HG02763 (cell line): Measurements from ENCODE around the gene TICAM1.
"Not testable (repeated sequence)": the region's sequence is repeated elsewhere in the genome, so short reads cannot be mapped to it uniquely, and the experiment has no call there.

Experiments
- ATAC-seq: cut with Tn5 transposase; IDR thresholded peaks from one replicate; pipeline ENCODE4 v1.9.1; 2021; ENCODE audit warnings: mild to moderate bottlenecking, moderate library complexity; ENCODE audit not compliant: unreplicated experiment

TICAM1 gene

DNA sequence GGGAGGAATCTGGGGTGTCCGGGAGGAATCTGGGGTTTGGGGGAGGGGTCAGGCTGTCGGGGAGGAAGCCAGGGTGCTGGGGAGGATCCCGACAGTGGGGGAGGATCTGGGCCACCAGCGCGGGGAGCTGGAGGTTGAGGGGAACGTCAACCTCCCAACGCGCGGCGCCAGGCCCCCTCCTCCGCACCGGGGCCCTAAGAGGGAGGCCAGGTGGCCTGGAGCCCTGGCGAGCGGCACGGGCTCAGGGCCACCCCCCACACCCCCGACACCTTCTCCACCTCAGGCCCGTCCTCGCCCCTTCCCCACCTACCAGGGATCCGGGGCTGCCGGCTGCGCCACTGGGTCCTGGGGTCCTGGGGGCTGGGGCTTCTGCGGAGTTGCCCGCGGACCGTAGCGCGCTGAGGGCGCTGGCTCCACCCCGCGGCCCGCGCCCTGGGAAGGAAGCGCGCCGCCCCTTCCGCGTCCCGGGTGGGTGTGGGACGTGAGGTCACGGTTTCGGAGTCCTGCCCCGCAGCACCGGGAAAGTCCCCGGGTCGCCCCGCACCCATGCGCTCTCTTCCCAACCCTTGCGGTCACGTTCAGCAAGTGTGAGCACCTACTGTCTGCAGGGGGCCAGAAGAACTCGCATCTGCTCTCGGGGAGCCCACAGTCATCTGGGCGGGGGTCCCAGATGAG is at the start of gene TICAM1:
Gene TICAM1, minus strand, starts transcription at position 409 of the 675 bp plus-strand sequence. CDS start 13,335 bp downstream, outside the sequence.
- peak; percentile 68 for ATAC-seq

DNA sequence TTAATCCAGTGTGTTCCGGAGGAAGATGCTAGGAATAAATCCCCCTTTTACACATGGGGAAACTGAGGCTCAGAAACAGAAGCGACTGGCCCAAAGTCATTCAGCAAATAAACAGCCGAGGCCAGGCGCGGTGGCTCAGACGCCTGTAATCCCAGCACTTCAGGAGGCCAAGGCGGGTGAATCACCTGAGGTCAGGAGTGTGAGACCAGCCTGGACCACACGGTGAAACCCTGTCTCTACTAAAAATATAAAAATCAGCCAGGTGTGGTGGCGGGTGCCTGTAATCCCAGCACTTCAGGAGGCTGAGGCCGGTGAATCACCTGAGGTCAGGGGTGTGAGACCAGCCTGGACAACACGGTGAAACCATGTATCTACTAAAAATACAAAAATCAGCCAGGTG is 47.5 kb upstream of the TICAM1 start:
- ATAC-seq = no peak

DNA sequence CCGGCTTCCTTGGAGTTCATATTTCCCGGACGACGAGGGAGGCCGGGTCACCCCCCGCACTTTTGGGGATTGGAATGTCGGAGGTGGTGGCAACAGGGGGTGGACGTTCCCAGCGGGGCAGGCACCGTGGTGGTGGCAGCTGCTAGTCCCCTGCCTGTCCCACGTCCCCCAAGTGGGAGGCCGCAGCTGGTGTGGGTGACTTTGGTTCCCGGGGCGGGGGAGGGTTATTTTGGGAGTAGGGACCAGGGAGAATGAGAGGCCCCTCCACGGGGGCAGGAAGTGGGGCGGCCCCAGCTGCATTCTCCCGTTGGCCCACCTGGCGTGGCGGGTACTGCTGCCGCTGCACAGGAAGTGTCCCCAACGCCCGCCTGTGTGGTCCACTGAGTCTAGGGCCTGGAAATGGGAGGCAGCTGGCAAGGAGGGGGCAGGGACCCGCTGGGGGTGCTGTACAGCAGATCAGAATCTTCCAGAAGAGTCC is 47.0 kb upstream of the TICAM1 start:
- ATAC-seq = no peak

DNA sequence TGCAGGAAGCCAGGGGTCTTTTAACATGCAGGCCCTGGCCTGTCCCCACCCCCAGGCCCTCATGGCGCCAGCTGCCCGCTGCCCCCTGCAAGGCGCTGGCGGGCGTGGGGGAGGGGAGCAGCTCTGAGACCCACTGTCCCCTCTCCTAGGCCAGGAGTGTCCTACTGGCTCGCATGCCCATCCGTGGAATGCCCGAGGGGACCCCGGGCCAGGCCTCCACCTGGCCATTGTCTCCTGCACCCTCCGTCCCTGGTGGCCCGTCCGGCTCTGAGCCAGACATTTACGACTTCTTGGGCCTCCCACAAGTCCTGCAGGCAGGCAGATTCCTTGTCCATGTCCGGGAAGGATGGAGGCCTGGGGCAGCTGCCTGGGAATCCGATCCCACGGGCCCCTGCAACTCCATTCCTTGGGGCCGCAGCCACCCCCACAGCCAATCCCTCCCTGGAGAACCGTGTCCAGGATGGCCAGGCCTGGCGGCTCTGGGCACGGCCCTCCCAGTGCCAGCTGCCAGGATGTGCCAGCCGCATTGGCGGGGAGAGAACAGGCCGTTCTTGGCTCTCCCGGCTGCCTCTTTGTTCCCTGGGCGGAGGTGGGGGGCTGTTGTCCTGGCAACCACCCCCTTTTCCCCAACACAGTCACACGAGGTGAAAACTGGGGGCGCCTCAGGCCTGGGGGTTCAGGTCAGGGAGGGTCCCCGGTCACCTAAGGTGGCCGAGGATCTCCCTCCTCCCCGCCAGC is 46.4 kb upstream of the TICAM1 start:
- no peak for ATAC-seq

DNA sequence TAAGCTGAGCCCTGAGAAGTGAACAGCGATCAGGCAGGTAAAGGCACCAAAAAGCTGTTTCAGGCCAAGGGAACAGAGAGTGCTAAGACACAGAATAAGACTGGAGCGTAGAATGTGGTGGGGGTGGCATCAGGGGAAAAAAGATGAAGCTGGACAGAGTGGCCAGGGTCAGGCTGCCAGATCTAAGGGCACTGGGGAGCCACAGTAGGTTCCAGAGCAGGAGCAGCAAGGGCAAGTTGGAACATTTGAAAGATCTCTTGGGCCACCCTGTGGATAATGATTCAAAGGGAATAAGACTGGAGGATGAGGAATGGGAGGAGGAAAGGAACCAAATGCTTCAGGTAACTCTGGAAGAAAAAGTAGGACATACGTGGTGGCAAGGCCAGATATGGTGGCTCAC is 42.4 kb upstream of the TICAM1 start:
- no peak for ATAC-seq

DNA sequence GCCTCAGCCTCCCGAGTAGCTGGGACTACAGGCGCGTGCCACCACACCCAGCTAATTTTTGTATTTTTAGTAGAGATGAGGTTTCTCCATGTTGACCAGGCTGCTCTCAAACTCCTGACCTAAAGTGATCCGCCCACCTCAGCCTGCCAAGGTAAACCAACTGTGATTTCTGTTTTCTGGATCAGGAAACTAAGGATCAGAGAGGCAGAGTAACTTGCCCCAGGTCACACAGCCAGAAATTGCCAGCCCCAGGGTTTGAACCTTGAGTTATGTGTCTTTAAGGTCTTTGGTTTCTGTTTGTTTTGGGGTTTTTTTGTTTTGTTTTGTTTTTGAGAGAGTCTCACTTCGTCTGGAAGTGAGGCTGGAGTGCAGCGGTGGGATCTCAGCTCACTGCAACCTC is 40.2 kb upstream of the TICAM1 start:
- ATAC-seq = no peak

DNA sequence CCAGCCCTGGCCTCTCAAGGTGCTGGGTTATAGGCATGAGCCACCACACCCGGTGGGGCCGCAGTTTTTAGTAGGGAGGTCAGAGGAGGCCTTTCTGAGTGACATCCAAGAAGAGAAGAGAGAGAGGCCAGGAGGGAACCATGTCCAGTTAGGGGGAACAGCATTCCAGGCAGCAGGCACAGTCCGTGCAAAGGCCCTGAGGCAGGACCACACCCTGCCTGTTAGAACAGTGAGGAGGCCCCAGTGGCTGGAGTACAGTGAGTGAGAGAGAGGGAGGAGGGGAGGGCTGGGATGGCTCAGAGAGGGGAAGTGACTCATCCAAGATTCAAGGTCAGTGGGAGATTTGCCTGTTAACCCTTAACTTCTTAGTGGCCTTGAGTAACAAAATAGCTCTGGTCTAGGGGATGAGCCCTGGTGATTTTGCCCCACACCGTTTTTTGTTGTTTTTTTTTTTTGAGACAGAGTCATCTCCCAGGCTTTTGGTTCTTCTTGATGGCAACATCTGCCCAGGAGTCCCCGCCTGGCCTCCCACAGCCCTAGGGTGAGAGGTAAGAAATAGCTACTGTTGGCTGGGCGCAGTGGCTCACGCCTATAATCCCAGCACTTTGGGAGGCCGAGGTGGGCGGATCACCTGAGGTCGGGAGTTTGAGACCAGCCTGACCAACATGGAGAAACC is 38.7 kb upstream of the TICAM1 start:
- no peak for ATAC-seq

DNA sequence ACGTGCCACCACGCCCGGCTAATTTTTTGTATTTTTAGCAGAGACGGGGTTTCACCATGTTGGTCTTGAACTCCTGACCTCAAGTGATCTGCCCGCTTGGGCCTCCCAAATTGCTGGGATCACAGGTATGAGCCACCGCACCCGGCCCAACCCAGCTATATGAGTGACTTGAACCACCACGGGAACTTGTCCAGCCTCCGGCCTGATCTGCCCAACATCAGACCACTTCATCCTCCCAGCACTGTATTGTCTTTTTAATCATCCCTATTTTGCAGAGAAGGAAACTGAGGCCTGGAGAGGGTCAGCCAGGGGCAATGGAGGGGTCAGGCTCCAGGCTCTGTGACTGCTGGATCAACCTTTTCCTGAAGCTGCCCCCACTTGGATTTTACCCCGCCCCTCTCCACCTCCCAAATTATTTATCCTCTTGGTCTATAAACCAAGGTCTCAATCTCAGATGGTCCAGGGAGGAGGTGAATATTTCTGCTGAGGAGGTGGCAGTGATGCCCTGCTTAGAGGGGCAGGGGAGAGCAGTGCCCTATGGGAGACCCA is 36.8 kb upstream of the TICAM1 start:
- ATAC-seq = no peak

DNA sequence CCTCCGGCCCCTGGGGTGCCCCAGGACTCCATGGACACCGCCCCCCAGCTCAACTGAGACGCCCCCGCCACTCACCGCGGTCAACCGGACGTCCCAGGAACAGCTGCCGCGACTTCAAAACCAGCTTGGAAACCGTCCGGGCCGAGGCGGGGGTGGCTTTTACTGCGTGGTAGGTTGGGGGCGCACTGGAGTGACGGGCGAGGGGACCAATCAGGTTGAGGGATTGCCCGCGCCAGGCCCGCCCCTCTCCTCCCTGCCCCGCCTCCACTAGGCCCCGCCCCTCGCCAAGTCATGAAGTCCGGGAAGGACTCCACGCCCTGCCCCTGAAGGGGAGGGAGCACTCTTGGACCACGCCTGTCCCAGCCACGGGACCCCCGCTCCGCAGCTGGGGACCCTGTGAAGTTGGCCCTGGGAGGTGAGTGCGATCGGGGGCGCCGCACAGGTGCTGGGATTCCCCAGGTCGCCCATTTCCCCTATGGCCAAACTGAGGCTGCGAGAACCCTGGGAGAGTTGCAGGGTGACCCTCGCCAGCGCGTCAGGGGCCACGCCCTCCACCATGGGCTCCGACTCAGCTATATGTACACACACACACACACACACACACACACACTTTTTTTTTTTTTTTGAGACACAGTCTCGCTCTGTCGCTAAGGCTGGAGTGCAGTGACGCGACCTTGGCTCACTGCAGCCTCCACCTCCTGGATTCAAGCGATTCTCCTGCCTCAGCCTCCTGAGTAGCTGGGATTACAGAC is 36.2 kb upstream of the TICAM1 start, which contains the start of gene PLIN3:
Gene PLIN3, minus strand, starts transcription at position 134 of the 752 bp plus-strand sequence. CDS start 6,273 bp downstream, outside the sequence.
- peak; percentile 85 for ATAC-seq

DNA sequence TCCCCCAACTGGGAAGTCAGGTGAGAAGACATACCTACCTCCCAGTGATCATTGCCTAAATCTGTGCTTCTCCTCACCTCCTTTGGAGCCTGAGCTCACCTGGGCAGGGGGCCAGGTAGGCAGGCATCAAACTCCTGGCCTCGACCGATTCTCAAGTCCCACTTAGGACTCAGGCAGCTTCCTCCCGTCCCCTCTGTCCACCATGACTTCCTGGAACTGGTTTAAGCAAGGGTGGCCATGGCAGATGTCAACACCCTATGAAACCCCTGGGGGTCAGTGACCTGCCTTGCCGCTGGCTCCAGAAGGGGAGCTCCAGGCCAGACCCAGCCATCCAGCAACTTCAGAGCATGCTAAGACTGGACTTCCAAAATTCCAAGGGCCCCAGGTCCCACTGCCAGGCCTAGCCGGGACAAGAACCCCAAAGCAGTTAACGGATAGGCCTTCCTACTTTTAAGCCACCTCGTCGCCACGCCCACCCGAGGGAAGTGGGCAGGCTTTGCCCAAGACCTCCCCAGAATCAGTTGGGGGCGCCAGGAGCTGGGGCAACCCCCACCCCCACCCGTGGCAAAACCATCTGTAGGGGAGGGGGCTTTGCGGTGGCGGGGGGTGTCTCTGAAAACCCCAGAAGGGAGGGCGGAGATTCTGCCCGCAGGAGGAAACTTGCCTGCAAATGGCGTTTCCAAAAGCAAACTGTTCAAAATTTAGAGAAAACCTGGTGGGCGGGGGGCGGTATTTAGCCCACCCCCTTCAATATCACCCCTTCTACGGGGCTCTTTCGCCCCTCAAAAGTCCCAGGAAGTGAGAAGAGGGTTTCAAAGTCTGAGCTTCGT is 35.3 kb upstream of the TICAM1 start:
- no peak for ATAC-seq

DNA sequence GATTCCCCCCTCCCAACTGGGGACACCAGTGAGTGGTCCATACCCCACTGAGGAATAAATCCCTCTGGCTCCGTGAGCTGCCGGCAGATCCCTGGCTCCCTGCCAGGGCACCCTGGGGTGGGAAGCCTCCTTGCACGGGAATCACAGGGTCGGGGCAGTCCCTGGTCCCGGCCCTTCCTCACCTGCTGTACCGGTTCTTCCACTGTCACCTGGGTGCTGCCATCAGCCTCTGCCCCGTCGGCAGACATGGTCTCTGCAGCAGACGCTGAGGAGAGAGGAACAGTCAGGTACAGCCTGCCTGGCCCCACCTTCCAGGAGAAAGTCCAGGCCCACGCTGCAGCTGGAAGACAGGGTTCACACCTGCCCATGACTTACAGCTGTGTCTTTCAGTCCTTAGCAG is 29.6 kb upstream of the TICAM1 start:
- ATAC-seq = no peak

DNA sequence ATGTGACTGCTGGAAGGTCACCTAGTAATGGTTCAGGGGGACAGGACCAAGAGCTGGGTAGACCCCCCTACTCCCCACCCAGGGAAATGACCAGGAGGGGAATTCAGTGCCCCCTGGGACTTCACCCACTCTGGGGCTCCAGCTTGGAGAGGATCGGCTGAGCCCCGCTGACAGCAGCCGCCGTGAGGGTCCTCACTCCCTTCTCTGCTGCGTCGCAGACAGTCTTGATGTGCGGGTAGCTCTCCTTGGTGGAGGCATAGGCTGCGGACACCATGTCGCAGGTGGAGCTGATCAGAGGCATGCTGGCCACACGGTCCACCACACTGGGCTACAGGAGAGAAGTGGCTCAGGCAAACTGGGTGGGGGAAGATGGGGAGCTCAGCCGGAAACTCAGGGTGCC is 28.2 kb upstream of the TICAM1 start:
- no peak for ATAC-seq

DNA sequence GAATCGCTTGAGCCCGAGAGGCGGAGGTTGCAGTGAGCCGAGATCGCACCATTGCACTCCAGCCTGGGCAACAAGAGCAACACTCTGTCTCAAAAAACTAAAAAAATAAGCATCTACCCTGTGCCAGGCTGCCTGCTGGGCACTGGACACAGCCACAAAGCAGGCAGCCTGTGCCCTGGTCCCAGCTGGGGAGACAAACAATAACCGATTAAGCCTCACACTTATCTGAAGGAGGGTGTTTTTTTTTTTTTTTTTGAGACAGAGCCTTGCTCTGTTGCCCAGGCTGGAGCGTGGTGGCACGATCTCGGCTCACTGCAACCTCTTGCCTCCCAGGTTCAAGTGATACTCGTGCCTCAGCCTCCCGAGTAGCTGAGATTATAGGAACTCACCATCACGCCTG is 25.0 kb upstream of the TICAM1 start:
- not testable (repeated sequence) for ATAC-seq

DNA sequence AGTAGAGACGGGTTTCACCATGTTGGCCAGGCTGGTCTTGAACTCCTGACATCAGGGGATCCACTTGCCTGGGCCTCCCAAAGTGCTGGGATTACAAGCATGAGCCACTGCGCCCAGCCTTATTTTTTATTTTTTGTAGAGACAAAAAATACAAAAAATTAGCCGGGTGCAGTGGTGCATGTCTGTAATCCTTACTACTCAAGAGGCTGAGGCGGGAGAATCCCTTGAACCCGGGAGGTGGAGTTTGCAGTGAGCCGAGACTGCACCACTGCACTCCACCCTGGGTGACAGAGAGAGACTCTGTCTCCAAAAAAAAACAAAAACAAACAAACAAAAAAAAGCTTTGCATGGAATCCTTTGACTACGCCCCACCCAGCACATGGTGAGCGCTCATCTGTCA is 22.0 kb upstream of the TICAM1 start:
- not testable (repeated sequence) for ATAC-seq

DNA sequence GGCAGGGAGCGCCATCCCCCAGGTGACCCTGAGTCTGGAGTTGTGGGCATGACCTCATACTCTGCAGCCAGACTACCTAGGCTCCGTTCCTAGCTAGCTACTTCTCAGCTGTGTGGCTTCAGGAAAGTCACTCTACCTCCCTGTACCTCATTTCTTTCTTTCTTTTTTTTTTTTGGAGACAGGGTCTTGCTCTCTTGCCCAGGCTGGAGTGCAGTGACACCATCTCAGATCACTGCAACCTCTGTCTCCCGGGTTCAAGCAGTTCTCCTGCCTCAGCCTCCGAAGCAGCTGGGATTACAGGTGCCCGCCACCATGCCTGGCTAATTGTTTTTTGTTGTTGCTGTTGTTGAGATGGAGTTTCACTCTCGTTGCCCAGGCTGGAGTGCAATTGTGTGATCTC is 21.0 kb upstream of the TICAM1 start:
- ATAC-seq = no peak

DNA sequence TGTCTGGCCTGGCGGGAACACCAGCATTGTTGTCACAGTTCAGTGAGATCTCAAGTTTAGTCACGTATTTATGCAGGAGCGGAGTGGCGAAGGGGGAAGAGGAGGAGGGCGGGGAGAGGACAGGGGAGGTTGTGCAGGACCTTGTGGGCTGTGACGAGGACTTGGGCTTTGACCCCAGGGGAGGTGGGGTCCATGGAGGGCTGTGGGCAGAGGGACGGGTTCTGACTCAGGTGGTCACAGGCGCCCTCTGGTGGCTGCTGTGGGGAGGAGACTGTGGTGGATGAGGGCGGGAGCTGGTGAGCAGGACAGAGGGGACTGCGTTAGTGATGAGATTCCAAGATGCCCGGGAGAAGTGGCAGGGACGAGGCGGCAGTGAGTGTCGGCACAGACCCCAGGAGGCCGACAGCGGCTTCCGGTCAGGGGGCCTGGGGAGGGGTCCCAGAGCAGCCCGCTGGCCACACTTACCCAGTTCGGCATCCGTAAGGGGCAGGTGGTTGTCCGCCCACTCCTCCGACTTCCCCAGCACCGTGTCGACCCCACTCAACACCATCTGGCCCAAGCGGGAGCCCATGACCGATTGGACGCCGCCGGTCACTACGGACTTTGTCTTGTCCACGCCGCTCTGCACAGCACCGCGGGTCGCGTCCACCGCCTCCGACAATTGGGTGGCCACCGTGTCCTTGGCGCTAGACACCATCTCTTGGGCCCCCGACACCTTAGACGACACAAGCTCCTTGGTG is 20.2 kb upstream of the TICAM1 start:
- no peak for ATAC-seq

DNA sequence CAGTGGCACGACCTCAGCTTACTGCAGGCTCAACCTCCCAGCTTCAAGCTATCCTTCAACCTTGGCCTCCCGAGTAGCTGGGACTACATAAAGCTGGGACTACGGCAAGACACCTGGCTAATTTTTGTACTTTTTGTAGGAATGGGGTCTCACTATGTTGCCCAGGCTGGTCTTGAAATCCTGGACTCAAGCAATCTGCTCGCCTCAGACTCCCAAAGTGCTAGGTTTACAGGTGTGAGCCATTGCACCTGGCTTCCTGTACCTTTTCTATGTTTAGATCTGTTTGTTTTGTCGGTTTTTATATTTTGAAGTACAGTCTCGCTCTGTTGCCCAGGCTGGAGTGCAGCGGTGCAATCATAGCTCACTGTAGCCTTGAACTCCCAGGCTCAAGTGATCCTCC is 17.5 kb upstream of the TICAM1 start:
- no peak for ATAC-seq

DNA sequence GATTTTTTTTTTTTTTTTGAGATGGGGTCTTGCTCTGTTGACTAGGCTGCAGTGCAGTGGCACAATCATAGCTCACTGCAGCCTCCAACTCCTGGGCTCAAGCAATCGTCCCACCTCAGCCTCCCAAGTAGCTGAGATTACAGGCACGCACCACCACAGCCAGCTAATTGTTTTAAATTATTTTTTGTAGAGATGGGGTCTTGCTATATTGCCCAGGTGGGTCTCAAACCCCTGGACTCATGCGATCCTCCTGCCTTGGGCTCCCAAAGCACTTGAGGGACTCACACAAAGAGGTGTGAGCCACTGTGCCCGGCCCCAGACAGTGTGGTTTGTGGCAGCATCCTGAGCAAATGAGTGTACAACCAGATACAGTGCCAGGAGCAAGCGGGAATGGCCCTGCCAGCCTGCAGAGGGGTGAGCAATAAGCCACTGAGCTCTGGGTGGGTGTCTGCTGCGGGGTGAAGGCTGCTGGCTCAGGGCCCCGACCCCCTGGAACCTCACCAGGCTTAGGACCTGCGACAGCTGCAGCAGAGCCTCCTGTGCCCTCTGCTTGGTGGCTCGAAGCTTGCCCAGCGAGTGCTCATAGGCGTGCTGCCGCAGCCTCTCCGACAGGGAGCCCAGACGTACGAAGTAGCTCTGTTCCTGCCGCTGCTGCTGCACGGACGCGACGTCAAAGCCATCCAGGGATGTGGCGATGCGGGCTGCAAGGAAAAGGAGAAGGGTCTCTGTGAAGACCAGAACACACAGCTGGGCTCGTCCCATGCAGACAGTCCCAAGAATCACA is 15.9 kb upstream of the TICAM1 start:
- ATAC-seq = no peak
